Testis (tissue), 2 donors: ENCODE measurements around the gene CINP.

Experiments
- CTCF ChIP-seq, 3 experiments: fragments of 450-650 bp in 2 of 3; fragments of 200-600 bp in 1 of 3; sonication (generic) in 1 of 3; IDR thresholded peaks; one replicate each; pipeline ENCODE4 v1.5.1; 2016 to 2019; ENCODE audit warnings: antibody characterized with exemption in 3 of 3, mild to moderate bottlenecking in 2 of 3, moderate library complexity in 1 of 3
- POLR2A ChIP-seq: fragments of 450-650 bp; IDR thresholded peaks from one replicate; pipeline ENCODE4 v1.6.1; 2017; ENCODE audit warnings: antibody characterized with exemption, mild to moderate bottlenecking, moderate library complexity

GRCh38 chr14:102389246-102389645 is 26.6 kb upstream of the CINP start:
- TF ChIP-seq CTCF (IDR thresholded peaks at IDR 0.05) (no peak), POLR2A (no peak)
